HG02840 (cell line): ENCODE data around the gene CHST11.

ENCODE experiments used
- ATAC-seq: cut with Tn5 transposase; IDR thresholded peaks from one replicate; pipeline ENCODE4 v1.9.1; 2021; ENCODE audit warnings: mild to moderate bottlenecking, moderate library complexity, moderate number of reproducible peaks; ENCODE audit not compliant: unreplicated experiment, low FRiP score

The CHST11 gene

GRCh38 chr12:104615048-104615561 lies 158.4 kb downstream of the CHST11 start:
- ATAC-seq, result no peak

- ATAC-seq, result no peak
These were observed 161.9 kb downstream of the CHST11 start for GRCh38 chr12:104618691-104619090.

GRCh38 chr12:104619305-104619704 lies 162.6 kb downstream of the CHST11 start:
- ATAC-seq, result no peak

- ATAC-seq, result no peak
These were observed 164.2 kb downstream of the CHST11 start for GRCh38 chr12:104620837-104621531.

GRCh38 chr12:104622928-104623327 lies 166.2 kb downstream of the CHST11 start:
- ATAC-seq, result no peak

- ATAC-seq, result no peak
These were observed 167.1 kb downstream of the CHST11 start for GRCh38 chr12:104623883-104624282.

GRCh38 chr12:104624529-104624928 lies 167.8 kb downstream of the CHST11 start:
- no peak for ATAC-seq

- ATAC-seq, result no peak
These were observed 169.5 kb downstream of the CHST11 start for GRCh38 chr12:104626069-104626837.

GRCh38 chr12:104627231-104627989 lies 170.7 kb downstream of the CHST11 start:
- no peak for ATAC-seq

- no peak for ATAC-seq
These were observed 171.5 kb downstream of the CHST11 start for GRCh38 chr12:104627990-104628830.

- ATAC-seq, result no peak
These were observed 172.0 kb downstream of the CHST11 start for GRCh38 chr12:104628831-104629135.

GRCh38 chr12:104630230-104630670 lies 173.5 kb downstream of the CHST11 start:
- no peak for ATAC-seq

- no peak for ATAC-seq
These were observed 175.1 kb downstream of the CHST11 start for GRCh38 chr12:104631867-104632266.

- no peak for ATAC-seq
These were observed 176.0 kb downstream of the CHST11 start for GRCh38 chr12:104632724-104633201.

GRCh38 chr12:104634044-104634443 lies 177.3 kb downstream of the CHST11 start:
- no peak for ATAC-seq

- no peak for ATAC-seq
These were observed 178.1 kb downstream of the CHST11 start for GRCh38 chr12:104634852-104635251.

GRCh38 chr12:104635607-104636343 lies 179.0 kb downstream of the CHST11 start:
- ATAC-seq, result no peak

- no peak for ATAC-seq
These were observed 179.7 kb downstream of the CHST11 start for GRCh38 chr12:104636496-104636895.

- ATAC-seq, result no peak
These were observed 180.9 kb downstream of the CHST11 start for GRCh38 chr12:104637604-104638003.
